Gastrocnemius medialis (tissue), 4 donors: ENCODE results near the gene MED16. TPM values are rescaled to one million over a fixed set of nuclear protein-coding genes. Genes with fewer than 3 reads are reported as not detected.

Experiments
- ATAC-seq, 2 donors: fragments of 150-250 bp; one replicate each; pipeline ENCODE4 v1.9.1; 2016
- DNase-seq, 2 donors: peaks; one replicate each; pipeline ENCODE4 v3.0.0-alpha.2; 2019
- H3K27ac ChIP-seq, 4 donors: fragments of 200-600 bp; sonication (generic); 1 replicate in 1 of 4; 2 replicates in 3 of 4; pipeline ENCODE4 v1.5.1; 2016 to 2018; ENCODE audit warnings: mild to moderate bottlenecking in 2 of 4, moderate library complexity in 1 of 4
- H3K27me3 ChIP-seq, 3 donors: fragments of 200-600 bp; sonication (generic) in 2 of 3; 1 replicate in 1 of 3; 2 replicates in 2 of 3; pipeline versions ENCODE4 v1.5.1 to v1.6.0; 2016 to 2019; ENCODE audit warnings: mild to moderate bottlenecking in 1 of 3, moderate library complexity in 1 of 3
- H3K36me3 ChIP-seq, 2 donors: fragments of 200-600 bp; sonication (generic) in 1 of 2; one replicate each; pipeline ENCODE4 v1.5.1; 2017 to 2018
- H3K4me1 ChIP-seq, 2 donors: fragments of 200-600 bp; sonication (generic) in 1 of 2; one replicate each; pipeline ENCODE4 v1.5.1; 2016 to 2017; ENCODE audit warnings: mild to moderate bottlenecking in 2 of 2
- H3K4me3 ChIP-seq, 4 donors: fragments of 200-600 bp; sonication (generic) in 3 of 4; 1 replicate in 1 of 4; 2 replicates in 3 of 4; pipeline ENCODE4 v1.5.1; 2016 to 2019; ENCODE audit warnings: mild to moderate bottlenecking in 2 of 4
- H3K9me3 ChIP-seq, 3 donors: fragments of 200-600 bp; sonication (generic) in 2 of 3; 1 replicate in 1 of 3; 2 replicates in 2 of 3; pipeline ENCODE4 v1.5.1; 2016 to 2019
- POLR2A ChIP-seq, 2 donors: fragments of 450-650 bp; IDR thresholded peaks; one replicate each; pipeline ENCODE4 v1.6.1; 2017; ENCODE audit warnings: antibody characterized with exemption in 2 of 2, mild to moderate bottlenecking in 2 of 2, moderate library complexity in 2 of 2
- in situ Hi-C, 4 donors: fragments of 200-750 bp; cut with MboI; loops; one replicate each; pipeline versions ENCODE4 v1.15.0 to v1.8.0; 2017; ENCODE audit warnings: low sequenced_read_pairs in 4 of 4
- intact Hi-C: fragments of 100-400 bp; cut with DNase I; formaldehyde crosslinking; loops from one replicate; pipeline ENCODE4 v1.15.1; 2023; ENCODE audit warnings: low total_unique reads
- total RNA-seq, 4 donors: library from RNA; depleted of rRNA; stranded (reverse); fragments of >200 nt; gene quantifications; one replicate each; pipeline versions ENCODE4 v1.1.0 to v1.2.3, GENCODE V29; 2016
- TF ChIP-seq, protein P1 (sequence below), 5 experiments: fragments of 450-650 bp in 3 of 5; fragments of 200-600 bp in 2 of 5; sonication (generic) in 2 of 5; IDR thresholded peaks in 4 of 5; conservative IDR thresholded peaks in 1 of 5; 1 replicate in 4 of 5; 2 replicates in 1 of 5; pipeline ENCODE4 v1.5.1; 2016 to 2019; ENCODE audit warnings: antibody characterized with exemption in 5 of 5, mild to moderate bottlenecking in 3 of 5, moderate library complexity in 3 of 5

MED16 gene
- total RNA-seq, 4 donors from 2014 or later, result 22.0 to 67.6 (median 54.6) TPM

GRCh38 chr19:884420-885211 is 8.4 kb downstream of the MED16 start:
- Histone ChIP-seq H3K4me3 (no peak overlapping the region), H3K4me1 (no peaks in the 10 kb centered on the region), H3K9me3 (no peaks in the 10 kb centered on the region), H3K36me3 (peaks cover 0 to 77% of the 10 kb centered on the region in 2 donors), H3K27ac (no peak overlapping the region), H3K27me3 (no peaks in the 10 kb centered on the region)
- no peak for ATAC-seq
- intact Hi-C loops, result no loop called here
- in situ Hi-C loops, result no loop called here
- TF ChIP-seq POLR2A (IDR thresholded peaks at IDR 0.05), result no peak
- TF ChIP-seq, protein P1, sequence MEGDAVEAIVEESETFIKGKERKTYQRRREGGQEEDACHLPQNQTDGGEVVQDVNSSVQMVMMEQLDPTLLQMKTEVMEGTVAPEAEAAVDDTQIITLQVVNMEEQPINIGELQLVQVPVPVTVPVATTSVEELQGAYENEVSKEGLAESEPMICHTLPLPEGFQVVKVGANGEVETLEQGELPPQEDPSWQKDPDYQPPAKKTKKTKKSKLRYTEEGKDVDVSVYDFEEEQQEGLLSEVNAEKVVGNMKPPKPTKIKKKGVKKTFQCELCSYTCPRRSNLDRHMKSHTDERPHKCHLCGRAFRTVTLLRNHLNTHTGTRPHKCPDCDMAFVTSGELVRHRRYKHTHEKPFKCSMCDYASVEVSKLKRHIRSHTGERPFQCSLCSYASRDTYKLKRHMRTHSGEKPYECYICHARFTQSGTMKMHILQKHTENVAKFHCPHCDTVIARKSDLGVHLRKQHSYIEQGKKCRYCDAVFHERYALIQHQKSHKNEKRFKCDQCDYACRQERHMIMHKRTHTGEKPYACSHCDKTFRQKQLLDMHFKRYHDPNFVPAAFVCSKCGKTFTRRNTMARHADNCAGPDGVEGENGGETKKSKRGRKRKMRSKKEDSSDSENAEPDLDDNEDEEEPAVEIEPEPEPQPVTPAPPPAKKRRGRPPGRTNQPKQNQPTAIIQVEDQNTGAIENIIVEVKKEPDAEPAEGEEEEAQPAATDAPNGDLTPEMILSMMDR (IDR thresholded peaks at IDR 0.05 in 4 of 5, conservative IDR thresholded peaks at IDR 0.05 in 1 of 5), result no peak
- DNase-seq, result no peak

DNA sequence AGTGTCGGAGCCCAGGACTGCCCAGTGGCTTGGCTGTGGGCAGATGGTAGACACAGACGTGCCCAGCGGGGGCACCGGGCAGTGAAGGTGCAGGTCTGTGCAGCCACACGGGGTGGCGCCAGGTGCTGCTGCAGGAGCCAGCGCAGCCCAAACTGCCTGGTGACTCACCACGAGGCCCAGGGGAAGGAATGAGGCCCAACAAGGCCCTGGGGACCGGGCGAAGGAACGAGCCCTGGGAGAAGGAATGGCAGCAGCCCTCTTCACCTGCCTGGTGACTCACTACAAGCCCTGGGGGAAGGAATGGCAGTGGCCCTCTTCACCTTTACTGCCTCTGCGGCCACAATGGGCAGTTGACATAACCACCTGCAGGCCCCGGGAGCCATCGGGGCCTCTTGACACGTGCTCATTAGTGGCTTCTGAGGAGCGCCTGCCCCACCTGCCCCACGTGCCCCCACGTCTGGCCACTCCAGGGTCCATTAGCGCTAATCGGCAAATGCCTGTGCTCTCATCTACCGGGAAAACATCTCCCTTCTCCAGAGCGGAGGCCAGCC is 9.3 kb downstream of the MED16 start:
- intact Hi-C loops (no loop called here), in situ Hi-C loops (no loop called here)
- Histone ChIP-seq H3K4me1 (no peaks in the 10 kb centered on the region), H3K36me3 (peaks cover 0 to 74% of the 10 kb centered on the region in 2 donors), H3K4me3 (no peak overlapping the region), H3K27ac (no peak overlapping the region), H3K9me3 (no peaks in the 10 kb centered on the region), H3K27me3 (no peaks in the 10 kb centered on the region)
- no peak for TF ChIP-seq POLR2A (IDR thresholded peaks at IDR 0.05)
- TF ChIP-seq, protein P1 (IDR thresholded peaks at IDR 0.05 in 4 of 5, conservative IDR thresholded peaks at IDR 0.05 in 1 of 5), result no peak
- ATAC-seq (no peak), DNase-seq (no peak)

DNA sequence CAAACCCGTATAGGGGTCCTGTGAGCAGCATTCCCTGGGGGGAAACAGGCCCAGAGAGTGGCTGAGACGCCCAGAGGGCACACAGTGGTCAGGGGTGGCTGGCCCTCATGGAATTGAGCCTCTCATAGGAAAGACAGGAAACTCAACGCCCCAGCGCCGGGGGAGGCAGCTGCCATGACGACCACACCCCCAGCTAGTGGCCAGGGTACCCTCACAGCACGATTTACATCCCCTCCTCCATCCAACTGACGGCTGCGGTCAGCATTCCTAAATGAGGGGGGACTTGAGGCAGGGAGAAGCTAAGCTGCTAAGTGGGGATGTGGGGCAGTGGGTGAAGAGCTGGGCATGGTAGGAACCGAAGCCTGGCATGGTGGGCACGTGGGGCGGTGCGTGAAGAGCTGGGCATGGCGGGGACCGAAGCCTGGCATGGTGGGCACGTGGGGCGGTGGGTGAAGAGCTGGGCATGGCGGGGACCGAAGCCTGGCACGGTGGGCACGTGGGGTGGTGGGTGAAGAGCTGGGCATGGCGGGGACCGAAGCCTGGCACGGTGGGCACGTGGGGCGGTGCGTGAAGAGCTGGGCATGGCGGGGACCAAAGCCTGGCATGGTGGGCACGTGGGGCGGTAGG is 10.0 kb downstream of the MED16 start:
- H3K9me3 ChIP-seq, result no peaks in the 10 kb centered on the region
- no peaks in the 10 kb centered on the region for H3K27me3 ChIP-seq
- TF ChIP-seq, protein P1 (IDR thresholded peaks at IDR 0.05 in 4 of 5, conservative IDR thresholded peaks at IDR 0.05 in 1 of 5), result no peak
- no peak for TF ChIP-seq POLR2A (IDR thresholded peaks at IDR 0.05)
- ATAC-seq (no peak), DNase-seq (no peak)
- no peak overlapping the region for H3K27ac ChIP-seq
- no peak overlapping the region for H3K4me3 ChIP-seq
- H3K4me1 ChIP-seq, result no peaks in the 10 kb centered on the region
- peaks cover 0 to 74% of the 10 kb centered on the region in 2 donors for H3K36me3 ChIP-seq
- in situ Hi-C loops, result no loop called here
- intact Hi-C loops, result no loop called here

GRCh38 chr19:881385-882071 is 11.5 kb downstream of the MED16 start:
- H3K9me3 ChIP-seq, result no peaks in the 10 kb centered on the region
- no peaks in the 10 kb centered on the region for H3K27me3 ChIP-seq
- in situ Hi-C loops (no loop called here), intact Hi-C loops (no loop called here)
- no peak for ATAC-seq
- no peak for DNase-seq
- peaks cover 0 to 70% of the 10 kb centered on the region in 2 donors for H3K36me3 ChIP-seq
- no peak overlapping the region for H3K27ac ChIP-seq
- H3K4me3 ChIP-seq, result no peak overlapping the region
- no peaks in the 10 kb centered on the region for H3K4me1 ChIP-seq
- no peak for TF ChIP-seq POLR2A (IDR thresholded peaks at IDR 0.05)
- TF ChIP-seq, protein P1 (IDR thresholded peaks at IDR 0.05 in 4 of 5, conservative IDR thresholded peaks at IDR 0.05 in 1 of 5), result no peak
